Right lobe of liver (tissue), 4 donors: ENCODE results near the gene LRP2.

Experiments used
- CTCF ChIP-seq, 4 donors: fragments of 200-600 bp in 3 of 4; fragments of 450-650 bp in 1 of 4; IDR thresholded peaks; one replicate each; pipeline versions ENCODE4 v1.5.1 to v1.8.0; 2016 to 2022; ENCODE audit warnings: antibody characterized with exemption in 4 of 4, mild to moderate bottlenecking in 2 of 4
- POLR2A ChIP-seq: fragments of 450-650 bp; IDR thresholded peaks from one replicate; pipeline ENCODE4 v1.6.1; 2017; ENCODE audit warnings: antibody characterized with exemption, mild to moderate bottlenecking
- donor health status: DM: no; HTN: no; CAD: no.
- donor health status: DM: no; HTN: no; CAD: no.
- donor health status: DM: no; HTN: yes; CAD: no.

DNA sequence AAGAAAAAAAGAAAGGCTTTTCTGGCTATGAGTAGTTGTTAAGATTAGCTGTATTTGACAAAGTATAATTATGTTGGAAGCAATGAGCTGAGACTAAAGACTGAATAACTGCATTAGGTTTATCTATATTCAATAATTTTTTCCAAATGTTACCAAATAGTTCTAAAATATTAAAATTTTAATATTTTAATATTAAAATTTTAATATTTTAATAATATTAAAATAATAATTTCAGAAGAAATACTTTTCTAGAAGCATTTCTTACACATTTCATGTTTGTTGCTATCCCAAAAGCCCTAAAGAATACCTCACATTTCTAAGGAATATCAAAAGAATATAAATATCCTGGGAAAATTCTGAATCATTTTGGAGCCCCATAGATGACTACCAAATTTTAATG is 74.7 kb downstream of the LRP2 start:
- TF ChIP-seq CTCF (IDR thresholded peaks at IDR 0.05) (no peak), POLR2A (no peak)
